Lung (tissue), 12 donors: ENCODE data around the gene CLEC5A. TPM values are rescaled to one million over a fixed set of nuclear protein-coding genes. Genes with fewer than 3 reads are reported as not detected.

Experiments
- ATAC-seq: fragments of 200-7000 bp; cut with Tn5 transposase; one replicate; pipeline ENCODE4 v1.9.1; 2020; ENCODE audit warnings: moderate number of reproducible peaks; ENCODE audit not compliant: insufficient read depth, low FRiP score
- DNase-seq, 3 donors: peaks; one replicate each; pipeline ENCODE4 v3.0.0-alpha.2; 2013 to 2017
- H3K27ac ChIP-seq, 2 donors: one replicate each; pipeline ENCODE4 v1.5.1; 2013; ENCODE audit warnings: mild to moderate bottlenecking in 2 of 2, moderate library complexity in 2 of 2, control low read depth in 1 of 2, inconsistent platforms in 1 of 2, low read depth in 1 of 2, low read length in 1 of 2
- H3K27me3 ChIP-seq, 3 donors: one replicate each; pipeline ENCODE4 v1.5.1; 2013; ENCODE audit warnings: low read length in 2 of 3; ENCODE audit not compliant: control insufficient read depth in 3 of 3, insufficient read depth in 3 of 3
- H3K36me3 ChIP-seq, 4 donors: one replicate each; pipeline ENCODE4 v1.5.1; 2013; ENCODE audit warnings: low read length in 4 of 4, mild to moderate bottlenecking in 1 of 4, moderate library complexity in 1 of 4; ENCODE audit not compliant: control insufficient read depth in 4 of 4, insufficient read depth in 4 of 4
- H3K4me1 ChIP-seq, 5 donors: one replicate each; pipeline ENCODE4 v1.5.1; 2013; ENCODE audit warnings: low read length in 5 of 5, mild to moderate bottlenecking in 2 of 5, moderate library complexity in 1 of 5; ENCODE audit not compliant: control insufficient read depth in 5 of 5, insufficient read depth in 5 of 5
- H3K4me3 ChIP-seq: one replicate; pipeline ENCODE4 v1.5.1; 2013; ENCODE audit warnings: mild to moderate bottlenecking, control low read depth, moderate library complexity
- H3K9ac ChIP-seq, 2 donors: one replicate each; pipeline ENCODE4 v1.5.1; 2013; ENCODE audit warnings: low read length in 2 of 2, control low read depth in 1 of 2; ENCODE audit not compliant: insufficient read depth in 1 of 2
- H3K9me3 ChIP-seq, 4 donors: one replicate each; pipeline ENCODE4 v1.5.1; 2013; ENCODE audit warnings: low read length in 3 of 4, mild to moderate bottlenecking in 1 of 4, moderate library complexity in 1 of 4; ENCODE audit not compliant: control insufficient read depth in 4 of 4, insufficient read depth in 3 of 4
- WGBS, 2 donors: extraction: QIAGEN DNeasy Blood & Tissue Kit; methylation state at CpG; one replicate each; pipeline ENCODE4 v1.1.7; 2013; 5-methylcytosine and 5-hydroxymethylcytosine counted together
- polyA plus RNA-seq, 2 donors: library from polyadenylated mRNA; stranded (reverse); fragments of 200-250 nt; gene quantifications; one replicate each; pipeline ENCODE4 v1.2.1, GENCODE V29; 2013
- total RNA-seq, 2 donors: library from RNA; depleted of rRNA in 1 of 2; stranded (reverse); fragments of >200 nt in 1 of 2; gene quantifications; one replicate each; pipeline ENCODE4 v1.2.1, GENCODE V29; 2014 to 2021
- TF ChIP-seq, protein P1 (sequence below): IDR thresholded peaks from 2 replicates; pipeline ENCODE4 v1.5.1; 2012; ENCODE audit warnings: mild to moderate bottlenecking; ENCODE audit errors: control extremely low read depth, extremely low read depth
- donor health status: control.
- donor health status: control.
- donor health status: Bipolar disorder and iron deficiency.
- donor health status: healthy.
- donor health status: DM: yes; HTN: yes; CAD: no.

Gene CLEC5A
- total and polyA plus RNA-seq, 4 donors = 2.7 to 19.1 (median 6.6) TPM

DNA sequence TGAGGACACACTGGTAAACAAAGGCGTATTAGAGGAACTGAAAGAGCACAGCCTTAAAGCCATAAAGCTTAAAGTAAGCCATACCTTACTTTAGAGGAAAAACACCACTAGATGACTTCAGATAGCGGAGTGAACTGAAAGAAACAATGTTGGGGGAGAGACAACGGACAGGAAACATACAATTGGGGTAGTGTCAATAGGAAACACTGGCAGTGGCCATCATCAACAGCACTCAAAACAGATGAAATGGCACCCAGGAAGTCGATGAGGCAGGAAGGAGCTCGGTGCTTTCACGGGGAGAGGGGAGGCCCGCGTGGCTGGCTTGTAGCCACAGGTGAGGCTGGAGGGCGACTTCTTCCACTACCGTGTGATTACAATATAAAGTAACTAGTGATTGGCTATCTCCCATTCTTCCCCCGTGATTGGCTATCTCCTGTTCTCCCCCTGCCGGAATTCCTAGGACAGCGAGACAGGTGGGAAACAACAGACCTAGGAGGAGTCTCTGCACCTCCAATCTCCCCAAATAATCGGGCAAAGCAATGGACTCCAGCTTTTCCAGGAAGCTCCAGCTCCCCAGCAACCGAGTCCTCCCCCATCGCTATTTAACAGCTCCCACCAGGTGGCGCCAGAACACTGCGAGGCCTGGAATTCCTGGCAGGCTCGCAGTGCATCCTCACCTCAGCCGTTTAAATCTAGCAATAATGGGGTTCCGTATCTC, 29.2 kb upstream of the CLEC5A start:
- WGBS, 2 donors = 11 to 12% methylated on average over 21 of the region's 21 CpGs
- H3K27ac ChIP-seq = no peak overlapping the region
- H3K9ac ChIP-seq = no peak overlapping the region
- H3K36me3 ChIP-seq = no peaks in the 10 kb centered on the region
- no peaks in the 10 kb centered on the region for H3K9me3 ChIP-seq
- TF ChIP-seq, protein P1, sequence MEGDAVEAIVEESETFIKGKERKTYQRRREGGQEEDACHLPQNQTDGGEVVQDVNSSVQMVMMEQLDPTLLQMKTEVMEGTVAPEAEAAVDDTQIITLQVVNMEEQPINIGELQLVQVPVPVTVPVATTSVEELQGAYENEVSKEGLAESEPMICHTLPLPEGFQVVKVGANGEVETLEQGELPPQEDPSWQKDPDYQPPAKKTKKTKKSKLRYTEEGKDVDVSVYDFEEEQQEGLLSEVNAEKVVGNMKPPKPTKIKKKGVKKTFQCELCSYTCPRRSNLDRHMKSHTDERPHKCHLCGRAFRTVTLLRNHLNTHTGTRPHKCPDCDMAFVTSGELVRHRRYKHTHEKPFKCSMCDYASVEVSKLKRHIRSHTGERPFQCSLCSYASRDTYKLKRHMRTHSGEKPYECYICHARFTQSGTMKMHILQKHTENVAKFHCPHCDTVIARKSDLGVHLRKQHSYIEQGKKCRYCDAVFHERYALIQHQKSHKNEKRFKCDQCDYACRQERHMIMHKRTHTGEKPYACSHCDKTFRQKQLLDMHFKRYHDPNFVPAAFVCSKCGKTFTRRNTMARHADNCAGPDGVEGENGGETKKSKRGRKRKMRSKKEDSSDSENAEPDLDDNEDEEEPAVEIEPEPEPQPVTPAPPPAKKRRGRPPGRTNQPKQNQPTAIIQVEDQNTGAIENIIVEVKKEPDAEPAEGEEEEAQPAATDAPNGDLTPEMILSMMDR = peak; percentile 71
- no peak overlapping the region for H3K4me3 ChIP-seq
- no peaks in the 10 kb centered on the region for H3K27me3 ChIP-seq
- DNase-seq = peak; percentile 61 to 75 (median 70)
- ATAC-seq = peak; percentile 87
- H3K4me1 ChIP-seq = peaks cover 0 to 3% (median 0%) of the 10 kb centered on the region in 5 donors

DNA sequence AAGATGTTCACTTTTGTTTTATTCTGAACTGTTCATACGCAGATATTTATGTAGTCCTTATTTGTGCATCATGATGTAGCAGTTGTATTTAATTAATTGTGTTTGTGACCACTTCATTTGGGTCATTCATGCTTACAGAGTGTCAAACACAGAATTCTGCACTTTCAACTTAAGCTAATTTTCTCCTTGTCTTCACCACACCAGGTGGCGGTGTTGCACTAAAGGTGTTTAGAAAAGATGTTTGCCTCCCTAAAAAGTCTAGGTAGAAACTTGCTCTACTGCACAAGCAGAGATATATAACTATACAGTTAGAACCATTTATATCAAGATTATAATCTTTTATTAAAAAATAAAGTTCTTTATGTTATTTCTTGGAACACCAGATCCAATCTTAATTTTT, 28.1 kb upstream of the CLEC5A start:
- no peak for ATAC-seq
- Histone ChIP-seq H3K4me1 (peaks cover 0 to 3% (median 0%) of the 10 kb centered on the region in 5 donors), H3K36me3 (no peaks in the 10 kb centered on the region), H3K9me3 (no peaks in the 10 kb centered on the region), H3K9ac (no peak overlapping the region), H3K27ac (no peak overlapping the region), H3K4me3 (no peak overlapping the region), H3K27me3 (no peaks in the 10 kb centered on the region)
- WGBS, 2 donors = 91% methylated on average over 2 of the region's 2 CpGs
- peak in 2 of 3 donors; percentile 6 to 22 for DNase-seq
- TF ChIP-seq, protein P1 = no peak

DNA sequence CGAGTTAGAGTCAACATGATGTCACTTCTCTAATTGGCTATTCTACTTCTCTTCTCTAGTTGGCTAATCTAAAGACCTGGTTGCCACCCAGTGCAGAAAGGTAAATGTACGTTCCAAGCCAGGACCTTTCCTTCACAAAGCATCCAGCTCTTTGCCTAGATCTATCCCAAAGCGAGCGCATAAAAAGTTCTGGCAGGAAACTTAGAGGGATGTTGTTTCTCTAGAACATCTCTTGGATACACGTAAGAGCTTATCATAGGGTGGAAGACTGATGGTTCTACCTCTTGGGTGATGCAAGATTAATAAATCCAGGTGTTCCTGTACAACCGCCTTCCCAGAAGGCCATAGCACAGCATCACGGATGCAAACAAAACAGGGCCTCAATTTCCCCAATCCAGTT, 26.9 kb upstream of the CLEC5A start, which contains the start of gene TAS2R38:
TAS2R38 (minus strand) TSS at position 101 of the 400 bp plus-strand sequence; CDS start at position 17, 84 bp downstream.
- Histone ChIP-seq H3K9me3 (no peaks in the 10 kb centered on the region), H3K27ac (no peak within 1 kb of the TSS), H3K36me3 (no peaks in the 10 kb centered on the region), H3K9ac (no peak within 1 kb of the TSS), H3K4me1 (peaks cover 0 to 3% (median 0%) of the 10 kb centered on the region in 5 donors), H3K27me3 (no peaks in the 10 kb centered on the region), H3K4me3 (no peak within 1 kb of the TSS)
- WGBS, 2 donors = 88 to 92% methylated on average over 7 of the region's 7 CpGs
- no peak for DNase-seq
- ATAC-seq = no peak
- TF ChIP-seq, protein P1 = no peak
